IPS-NIHi7 (cell line): ENCODE results near the gene ZFHX3.

ENCODE experiments used
- DNase-seq: peaks from one replicate; pipeline ENCODE4 v3.0.0; 2012; ENCODE audit warnings: mixed read lengths; ENCODE audit errors: extremely low spot score

The ZFHX3 gene

GRCh38 chr16:72847187-72848027 lies 200.5 kb downstream of the ZFHX3 start:
- peak; percentile 69 for DNase-seq

GRCh38 chr16:72846594-72846993 lies 201.3 kb downstream of the ZFHX3 start:
- DNase-seq, result no peak

- DNase-seq, result no peak
Observed at GRCh38 chr16:72845322-72846020, 202.5 kb downstream of the ZFHX3 start.

DNA sequence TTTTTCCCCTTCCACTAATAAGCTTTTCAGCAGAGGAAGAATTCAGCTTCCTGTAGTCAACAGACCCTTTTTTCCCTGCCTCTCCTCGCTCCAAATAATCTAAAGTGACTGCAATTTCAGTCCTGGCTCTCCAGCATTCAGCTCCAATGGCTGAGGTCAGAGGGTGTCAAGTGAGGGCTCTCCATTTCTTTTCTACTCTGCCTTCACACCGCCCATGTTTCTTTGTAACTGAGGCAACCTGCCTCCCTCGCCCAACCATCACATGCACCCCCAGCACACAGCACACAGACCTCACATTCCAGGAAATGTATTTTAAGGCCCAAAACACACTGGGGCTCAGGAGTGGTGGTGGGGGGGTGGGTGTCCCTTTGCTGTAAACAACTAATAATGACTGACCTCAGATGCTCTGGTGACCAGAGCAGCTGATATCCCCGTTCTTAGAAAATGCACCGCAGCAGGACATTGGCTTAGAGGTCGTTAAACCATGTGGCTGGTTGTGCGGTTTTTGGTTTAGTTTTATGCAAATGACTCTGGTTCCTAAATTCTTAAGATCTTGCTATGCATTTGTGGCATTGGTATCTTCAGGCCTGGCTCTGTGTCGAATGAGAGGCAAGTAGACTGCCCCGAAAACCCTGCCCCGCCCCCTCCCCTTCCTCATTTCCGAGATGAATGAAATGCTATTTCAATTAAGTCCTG lies 203.6 kb downstream of the ZFHX3 start:
- no peak for DNase-seq

DNA sequence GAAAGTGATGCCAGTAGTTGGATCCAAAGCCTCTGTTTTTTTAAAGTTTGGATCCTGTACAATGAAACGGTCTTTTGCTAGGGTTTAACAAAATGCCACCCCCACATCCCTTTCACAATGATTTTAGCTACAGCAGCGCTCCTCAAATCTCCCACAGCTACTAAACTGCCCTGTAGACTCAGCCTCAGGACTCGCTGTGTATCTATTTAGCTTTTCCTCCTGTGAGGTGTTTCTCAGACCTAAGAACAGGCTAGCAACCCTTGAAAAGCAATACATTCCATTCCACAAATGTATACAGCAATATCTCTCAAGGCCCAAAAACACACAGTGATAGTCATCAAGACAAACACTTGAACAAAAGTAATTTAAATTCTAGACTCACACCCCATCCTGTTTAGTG lies 206.4 kb downstream of the ZFHX3 start:
- DNase-seq, result no peak

DNA sequence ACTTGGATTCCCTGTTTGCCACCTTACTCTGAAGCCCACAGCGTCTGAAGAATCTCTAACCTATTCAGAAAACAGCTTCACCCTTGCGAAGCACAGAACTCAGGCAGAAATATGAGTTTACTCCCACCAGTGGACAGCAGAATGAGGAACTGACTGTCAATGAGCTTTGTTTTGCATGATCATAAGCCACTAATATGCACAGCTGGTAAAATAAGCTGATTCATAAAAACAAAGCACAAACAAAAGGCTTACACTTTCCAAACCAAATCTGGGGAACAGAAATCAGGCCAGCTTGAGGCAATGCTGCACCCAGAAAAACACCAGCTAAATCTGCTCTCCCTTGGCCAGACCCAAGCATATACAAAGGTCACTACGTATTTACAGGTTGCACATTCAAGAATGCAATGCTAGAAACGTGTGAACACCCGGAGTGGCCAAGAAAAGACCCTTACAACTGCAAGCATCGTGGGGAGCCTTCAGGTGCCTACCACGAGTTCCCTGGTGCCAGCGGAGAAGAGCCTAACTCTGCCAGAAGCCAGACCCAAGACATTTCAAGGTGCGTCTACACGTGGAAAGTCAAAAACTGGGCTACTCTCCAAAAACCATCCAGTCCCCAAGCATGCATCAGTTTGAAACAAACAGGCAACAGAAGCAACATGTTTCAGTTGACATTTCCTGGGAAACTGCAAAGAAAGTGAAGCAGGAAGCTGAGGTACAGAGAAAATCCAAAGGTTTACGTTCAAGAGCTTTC lies 207.1 kb downstream of the ZFHX3 start:
- DNase-seq, result no peak

DNA sequence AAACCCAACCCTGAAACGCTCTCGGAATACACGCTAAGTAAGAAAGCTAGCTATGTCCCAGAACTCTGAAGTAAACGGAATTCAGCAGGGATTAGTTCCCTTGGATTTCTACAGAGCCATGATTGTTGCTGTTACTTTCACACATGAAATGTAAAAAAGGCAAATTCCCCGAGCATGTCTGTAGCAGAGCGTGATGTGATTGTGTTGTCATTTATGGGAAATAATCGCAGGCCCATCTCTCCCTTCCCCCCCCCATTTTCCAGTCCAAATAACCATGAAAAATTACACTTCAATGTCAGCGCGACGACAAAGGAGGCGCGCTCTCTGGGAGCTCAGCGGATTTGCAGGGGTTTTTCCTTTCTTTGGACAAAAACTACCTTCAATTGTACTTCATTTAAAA lies 209.0 kb downstream of the ZFHX3 start:
- DNase-seq, result no peak

GRCh38 chr16:72838586-72838910 lies 209.4 kb downstream of the ZFHX3 start:
- DNase-seq, result no peak

DNA sequence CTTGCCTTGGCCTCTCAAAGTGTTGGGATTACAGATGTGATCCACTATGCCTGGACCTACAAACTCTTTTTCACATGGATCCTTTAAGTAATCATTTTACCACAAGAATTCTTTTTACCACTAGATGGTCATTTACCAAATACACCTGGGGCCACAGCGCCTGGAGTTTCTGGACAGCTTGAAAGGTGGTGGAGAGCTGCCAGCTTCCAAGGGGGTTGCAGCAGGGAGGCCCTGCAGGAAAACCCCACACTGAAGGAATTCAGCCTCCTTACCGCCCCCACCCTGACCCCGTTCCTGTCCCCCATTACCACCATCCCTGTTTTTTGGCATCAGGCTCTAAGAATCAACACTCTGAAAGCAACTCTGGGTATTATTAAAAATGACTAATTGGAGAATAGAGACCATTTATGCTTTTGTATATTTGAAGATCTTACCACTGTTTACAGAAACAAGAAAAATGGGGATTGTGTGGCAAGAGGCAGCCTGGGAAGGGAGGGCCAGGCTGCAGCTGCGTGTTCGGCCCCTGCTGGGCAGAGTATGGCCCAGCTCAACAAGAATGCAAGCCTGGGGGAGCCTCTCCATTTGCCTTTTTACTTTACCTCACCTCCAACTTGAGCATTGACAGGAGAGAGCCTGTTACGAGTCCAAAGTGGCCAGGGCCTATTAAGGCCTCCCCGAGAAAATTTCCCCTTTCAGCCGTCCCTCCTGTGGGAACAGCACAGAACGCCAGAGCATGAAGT lies 209.9 kb downstream of the ZFHX3 start:
- peak; percentile 36 for DNase-seq

DNA sequence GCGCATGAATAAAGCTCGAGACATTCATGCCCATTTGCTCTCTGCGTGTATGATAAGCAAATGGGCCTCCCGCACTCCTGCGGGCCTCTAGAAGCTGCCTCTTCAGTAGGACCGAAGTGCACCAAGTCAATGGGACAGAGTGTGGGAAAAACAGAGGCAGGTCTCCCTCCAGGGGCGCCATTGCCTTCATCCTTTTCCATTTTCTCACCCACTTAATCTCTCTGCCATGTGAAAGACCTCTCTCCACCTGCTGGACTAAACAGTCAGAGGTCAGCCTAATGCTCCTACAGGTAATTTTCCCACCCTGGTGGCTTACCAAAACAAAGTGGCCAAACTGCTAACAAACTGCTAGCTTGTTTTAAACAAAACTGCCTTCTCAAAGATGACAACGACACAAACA lies 210.9 kb downstream of the ZFHX3 start:
- peak; percentile 49 for DNase-seq

- no peak for DNase-seq
Observed at GRCh38 chr16:72836181-72836580, 211.7 kb downstream of the ZFHX3 start.

GRCh38 chr16:72835086-72835485 lies 212.8 kb downstream of the ZFHX3 start:
- DNase-seq, result no peak

GRCh38 chr16:72834499-72834898 lies 213.4 kb downstream of the ZFHX3 start:
- no peak for DNase-seq

DNA sequence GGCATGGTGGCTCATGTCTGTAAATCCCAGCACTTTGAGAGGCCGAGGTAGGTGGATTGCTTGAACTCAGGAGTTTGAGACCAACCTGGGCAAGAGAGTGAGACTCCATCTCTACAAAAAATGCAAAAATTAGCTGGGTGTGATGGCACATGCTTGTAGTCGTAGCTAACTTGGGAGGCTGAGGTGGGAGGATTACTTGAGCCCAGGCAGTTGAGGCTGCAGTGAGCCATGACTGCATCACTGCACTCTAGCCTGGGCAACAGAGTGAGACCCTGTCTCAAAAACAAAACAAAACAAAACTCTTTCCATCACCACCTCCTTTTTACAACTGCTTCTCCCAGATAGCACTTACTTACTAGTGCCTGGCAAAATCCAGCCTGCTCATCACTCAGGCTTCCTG lies 214.0 kb downstream of the ZFHX3 start:
- no peak for DNase-seq

DNA sequence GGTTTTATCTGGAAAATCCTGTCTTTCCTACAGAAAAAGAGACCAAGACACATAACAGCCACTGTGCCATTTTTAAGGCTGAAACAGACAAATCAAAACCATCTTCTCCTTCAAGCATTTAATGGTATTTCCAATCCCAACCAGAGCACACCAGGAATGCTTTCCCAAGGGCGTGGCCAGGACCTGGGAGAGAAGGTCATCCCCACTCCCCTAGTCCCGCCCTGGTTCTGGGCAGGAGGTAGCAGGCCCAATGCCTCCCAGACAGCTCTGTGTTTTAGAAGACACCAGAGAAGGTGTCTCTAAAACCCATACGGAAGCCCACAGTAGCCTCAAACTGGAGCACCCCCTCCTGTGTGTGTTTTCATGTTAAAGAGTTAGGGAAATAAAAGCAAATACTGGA lies 214.4 kb downstream of the ZFHX3 start:
- DNase-seq, result no peak

DNA sequence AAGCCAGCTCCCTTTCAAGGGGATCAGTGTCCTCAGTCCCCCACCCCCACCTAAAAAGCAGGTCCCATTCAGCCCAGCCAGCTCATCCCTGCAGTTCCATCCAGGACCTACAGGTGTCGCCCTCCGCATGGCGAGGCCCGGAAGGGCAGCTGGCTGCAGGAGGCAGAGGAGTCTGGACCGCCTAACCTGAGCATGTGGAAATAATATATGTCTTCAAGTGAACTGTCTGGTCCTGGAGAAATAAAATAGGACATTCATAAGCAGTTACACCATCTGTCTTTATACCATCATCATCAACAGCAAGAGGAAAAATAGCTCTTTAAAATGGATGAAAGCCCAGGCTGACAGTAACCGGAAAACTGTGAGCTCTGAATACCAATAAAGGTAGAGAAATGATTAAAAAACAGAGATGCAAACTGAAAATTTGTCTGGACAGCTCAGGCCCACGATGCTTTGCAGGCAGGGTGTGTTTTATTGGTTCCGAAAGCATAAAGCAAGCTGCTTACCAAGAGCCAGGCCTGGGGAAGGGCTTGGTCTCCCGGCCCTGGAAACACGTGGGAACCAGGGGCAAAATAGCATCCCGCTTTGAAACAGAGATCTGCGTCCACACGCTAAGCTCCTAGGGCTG lies 215.2 kb downstream of the ZFHX3 start:
- peak; percentile 94 for DNase-seq

DNA sequence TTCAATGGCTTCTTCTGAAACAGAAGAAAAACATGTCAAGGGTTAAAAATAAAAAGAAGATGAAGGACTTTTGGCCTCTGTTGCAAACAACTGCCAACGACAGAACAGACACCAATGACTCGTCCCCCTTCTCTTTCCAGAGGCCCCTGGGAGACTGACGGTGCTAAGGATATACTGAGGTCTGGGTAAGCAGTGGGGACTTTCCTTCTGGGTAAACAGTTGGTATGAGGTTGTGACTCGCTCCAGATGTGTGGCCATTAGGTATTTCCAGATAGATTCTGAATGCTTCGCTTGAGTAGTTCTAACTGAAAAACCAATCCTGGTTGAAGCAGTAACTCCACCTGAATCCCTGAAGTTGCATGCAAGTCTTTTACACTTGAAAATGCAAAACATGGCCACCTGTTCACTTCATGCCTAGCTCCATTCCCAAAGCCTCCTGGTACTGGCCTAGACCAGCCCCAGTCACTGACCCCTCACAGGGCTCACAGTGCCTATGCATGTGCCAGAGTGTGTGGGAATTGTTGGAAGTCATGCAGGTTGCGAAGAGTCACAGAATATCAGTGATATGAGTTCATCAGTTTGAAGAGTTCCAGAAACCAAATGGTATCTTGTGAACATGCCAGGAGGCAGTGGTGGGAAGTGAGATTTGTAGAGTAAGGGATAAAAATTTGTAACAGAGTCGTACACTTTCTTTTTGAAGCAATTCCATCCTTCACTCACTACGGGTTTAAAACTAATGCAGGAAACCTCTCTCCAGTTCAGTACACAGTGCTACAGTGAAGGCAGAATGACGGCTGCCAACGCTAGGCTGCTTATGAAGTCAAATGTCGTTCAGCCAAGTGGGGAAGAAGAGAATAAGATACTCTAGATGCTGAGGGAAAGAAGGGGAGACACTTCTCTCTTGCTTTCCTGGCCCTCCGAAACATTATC lies 217.8 kb downstream of the ZFHX3 start:
- no peak for DNase-seq

DNA sequence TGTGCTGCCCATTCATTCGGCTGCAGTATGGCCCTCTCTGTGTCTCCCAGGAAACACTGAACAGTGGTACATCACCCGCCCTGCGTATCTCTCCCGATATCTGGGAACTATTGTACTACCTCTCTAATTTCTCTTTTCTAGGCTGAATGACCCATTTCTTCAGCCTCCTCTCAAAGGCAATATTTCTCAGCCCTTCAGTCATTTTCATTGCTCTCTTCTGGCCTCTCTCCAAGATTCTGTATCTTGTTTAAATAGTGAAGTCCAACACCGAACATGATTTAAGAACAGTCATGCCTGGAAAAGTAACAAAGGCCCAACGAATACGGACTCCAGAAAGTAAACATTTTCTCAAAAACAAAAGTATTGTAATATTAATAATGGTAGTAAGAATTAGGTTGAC lies 220.1 kb downstream of the ZFHX3 start:
- no peak for DNase-seq

GRCh38 chr16:72825912-72826621 lies 221.9 kb downstream of the ZFHX3 start:
- no peak for DNase-seq
